ENCODE data around the gene COX18. TPM values are rescaled to one million over a fixed set of nuclear protein-coding genes. Genes with fewer than 3 reads are reported as not detected.

Gene COX18
- total RNA-seq, 1 experiment from 2014 or later = 20.5 TPM

- Histone ChIP-seq H3K27ac (ENCODE audit: insufficient read length, low read depth, low read length) (no peak overlapping the region), H3K27me3 (ENCODE audit: insufficient read depth, low read length) (no peaks in the 10 kb centered on the region), H2BK12ac (ENCODE audit: insufficient read length, low read depth, low read length) (no peak overlapping the region), H3K4me1 (ENCODE audit: insufficient read depth, low read length) (no peaks in the 10 kb centered on the region), H3K23ac (ENCODE audit: insufficient read length, low read depth, low read length) (no peak overlapping the region), H3K4me2 (ENCODE audit: insufficient read depth, insufficient read length, low read length) (no peak overlapping the region), H2BK120ac (ENCODE audit: low read depth, low read length, poor library complexity, severe bottlenecking) (no peak overlapping the region), H3K79me1 (ENCODE audit: insufficient read depth, low read depth, low read length, poor library complexity, severe bottlenecking) (no peaks in the 10 kb centered on the region), H4K20me1 (ENCODE audit: control insufficient read depth, insufficient read depth, insufficient read length) (no peaks in the 10 kb centered on the region), H3K56ac (ENCODE audit: insufficient read length, low read depth, low read length) (no peak overlapping the region), H3K9me3 (ENCODE audit: control insufficient read depth, low read depth, low read length) (no peaks in the 10 kb centered on the region), H2BK5ac (ENCODE audit: insufficient read length, low read length) (no peak overlapping the region), H3K14ac (ENCODE audit: insufficient read depth, low read length) (no peak overlapping the region), H3K79me2 (ENCODE audit: insufficient read depth, low read length) (no peaks in the 10 kb centered on the region), H3K23me2 (ENCODE audit: insufficient read length, low read depth, low read length, poor library complexity, severe bottlenecking) (no peaks in the 10 kb centered on the region), H2BK20ac (ENCODE audit: low read depth, low read length, poor library complexity, severe bottlenecking) (no peak overlapping the region), H3T11ph (ENCODE audit: low read length) (no peak overlapping the region), H2AK5ac (ENCODE audit: insufficient read length, low read length) (no peak overlapping the region), H4K91ac (ENCODE audit: insufficient read length, low read depth, low read length) (no peak overlapping the region), H4K8ac (replicated peaks; ENCODE audit: insufficient read length, low read depth, low read length) (no peak overlapping the region), H2BK15ac (ENCODE audit: low read depth, low read length) (no peak overlapping the region), H2AFZ (ENCODE audit: low read length) (no peak overlapping the region), H3K18ac (ENCODE audit: insufficient read length, low read depth, low read length) (no peak overlapping the region), H3K4ac (ENCODE audit: low read depth, low read length) (no peak overlapping the region), H3K9ac (ENCODE audit: extremely low read depth, insufficient read length, low read length) (no peak overlapping the region), H4K5ac (ENCODE audit: insufficient read length, low read depth, low read length) (no peak overlapping the region)
- Mint-ChIP-seq H3K4me3 (no peak overlapping the region), H3K27ac (no peak overlapping the region), H3K9me3 (no peaks in the 10 kb centered on the region), H3K36me3 (ENCODE audit: insufficient read depth in 1 of 3, low read depth in 3 of 3) (peaks cover 27 to 64% (median 47%) of the 10 kb centered on the region in 3 experiments), H3K4me1 (no peaks in the 10 kb centered on the region), H3K27me3 (ENCODE audit: low read depth) (no peaks in the 10 kb centered on the region)
- TF ChIP-seq CTCF (conservative IDR thresholded peaks at IDR 0.05) = no peak
- DNase-seq = no peak
Observed at GRCh38 chr4:73087871-73088270, 18.4 kb upstream of the COX18 start.
